Measurements from ENCODE around the gene HAPLN2. TPM values are rescaled to one million over a fixed set of nuclear protein-coding genes. Genes with fewer than 3 reads are reported as not detected.
A peak's percentile ranks its signal among the peaks of the same experiment; 100 is the strongest.

HAPLN2 gene
- total and polyA plus RNA-seq, 2 of the 8 experiments (the other 6 are each of a cell fraction or from before 2014, with no cell fraction given), result 0.19 to 0.51 TPM

DNA sequence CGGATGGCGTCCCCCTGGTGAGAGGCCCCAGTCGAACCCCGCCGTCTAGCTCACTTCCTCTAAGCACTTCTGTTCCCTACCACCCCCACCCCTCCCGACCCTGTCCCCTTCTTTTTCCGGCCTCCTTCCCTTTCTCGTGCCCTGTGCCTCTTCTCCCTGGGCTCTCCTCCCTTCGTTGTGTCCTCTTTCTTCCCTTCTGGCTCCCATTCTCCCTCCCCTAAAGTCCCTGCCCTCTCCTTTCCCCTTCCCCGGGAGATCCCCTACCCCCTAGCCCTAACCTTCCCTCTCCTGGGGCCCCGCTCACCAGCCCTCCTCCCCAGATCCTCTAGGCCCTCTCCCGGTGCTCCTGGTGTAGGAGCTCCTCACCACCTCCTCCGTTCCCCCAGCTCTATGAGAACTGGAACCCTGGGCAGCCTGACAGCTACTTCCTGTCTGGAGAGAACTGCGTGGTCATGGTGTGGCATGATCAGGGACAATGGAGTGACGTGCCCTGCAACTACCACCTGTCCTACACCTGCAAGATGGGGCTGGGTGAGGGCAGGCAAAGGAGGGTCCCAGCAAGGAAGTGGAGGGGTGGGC, 38.6 kb downstream of the HAPLN2 start:
- H3K56ac ChIP-seq (replicated peaks; ENCODE audit: insufficient read length, low read depth, low read length), result no peak overlapping the region
- peak overlapping the region; percentile 54; the same call in 1 of the 2 replicates for H2AK5ac ChIP-seq (ENCODE audit: low read depth, low read length)
- H2BK5ac ChIP-seq (ENCODE audit: low read depth, low read length), result no peak overlapping the region
- H3K14ac ChIP-seq (ENCODE audit: insufficient read length), result no peak overlapping the region
- H2BK120ac ChIP-seq (replicated peaks; ENCODE audit: low read depth, low read length), result no peak overlapping the region
- peak overlapping the region; percentile 63 for H4K8ac ChIP-seq (ENCODE audit: extremely low read depth, insufficient read depth, low read length)
- ChIA-PET POLR2A (ENCODE audit: partially characterized antibody) (interaction anchor here (2.1 to 12.0 kb wide), 5 partner anchors 10 to 48 kb away, joined by 7 to 419 read pairs (median 10); partner anchors contain the start of genes CRABP2 and NES), CTCF (ENCODE audit: partially characterized antibody) (interaction anchor here (0.7 to 66.0 kb wide), 13 partner anchors 10 to 268 kb away, joined by 3 to 4284 read pairs (median 4); partner anchors contain the start of genes BCAN, CRABP2, HAPLN2 and ISG20L2)
- peaks cover 2 to 49% (median 34%) of the 10 kb centered on the region in 4 experiments for H3K27me3 ChIP-seq (replicated peaks in 1 of 4; ENCODE audit: control insufficient read depth in 3 of 4, extremely low read depth in 1 of 4, insufficient read depth in 3 of 4, low read length in 3 of 4)
- H3K27ac ChIP-seq (ENCODE audit: low read depth, low read length), result no peak overlapping the region
- peaks cover 18 to 31% (median 28%) of the 10 kb centered on the region in 4 experiments for H3K4me1 ChIP-seq (replicated peaks in 1 of 4; ENCODE audit: control insufficient read depth in 3 of 4, insufficient read depth in 4 of 4, low read length in 3 of 4)
- H3K9me3 ChIP-seq (ENCODE audit: insufficient read depth in 2 of 2, low read depth in 1 of 2, low read length in 1 of 2), result no peaks in the 10 kb centered on the region
- H3K79me1 ChIP-seq (ENCODE audit: low read depth, low read length), result no peaks in the 10 kb centered on the region
- no peak overlapping the region for H4K5ac ChIP-seq (ENCODE audit: insufficient read length, low read depth, low read length)
- no peak for DNase-seq (ENCODE audit: low read depth in 1 of 2, low spot score in 2 of 2)
- WGBS, 2 experiments (ENCODE audit: extremely low coverage in 1 of 2, insufficient coverage in 1 of 2, insufficient read length in 1 of 2, insufficient replicate concordance in 2 of 2, low coverage in 1 of 2, low lambda C conversion rate in 2 of 2, missing lambda C conversion rate in 1 of 2), result 59% methylated on average over 7 of the region's 15 CpGs; no CpG with 5 or more reads in 1 of the 2 experiments
- H3K18ac ChIP-seq (ENCODE audit: extremely low read depth, low read length), result no peak overlapping the region
- H2AFZ ChIP-seq (ENCODE audit: low read length), result no peak overlapping the region
- H2BK20ac ChIP-seq (ENCODE audit: low read length), result no peak overlapping the region
- peak overlapping the region; percentile 68 to 82 for H3K4me2 ChIP-seq (ENCODE audit: insufficient read depth in 1 of 2, low read depth in 2 of 2, low read length in 2 of 2)
- no peak overlapping the region for H4K91ac ChIP-seq (replicated peaks; ENCODE audit: insufficient read length, low read length)
- TF ChIP-seq SAP30 (IDR thresholded peaks at IDR 0.05; ENCODE audit: insufficient read depth, insufficient replicate concordance, low read length), result no peak
- TF ChIP-seq SIN3A (conservative IDR thresholded peaks at IDR 0.05 in 1 of 2, IDR thresholded peaks at IDR 0.05 in 1 of 2; ENCODE audit: low read depth in 1 of 2, low read length in 2 of 2), result no peak
- TF ChIP-seq TAF7 (optimal IDR thresholded peaks at IDR 0.05; ENCODE audit: borderline replicate concordance, low read depth, low read length), result no peak
- no peak for TF ChIP-seq SP4 (IDR thresholded peaks at IDR 0.05; ENCODE audit: low read length)
- no peak overlapping the region for H3K23ac ChIP-seq (ENCODE audit: insufficient read length)
- H2BK15ac ChIP-seq (ENCODE audit: low read length), result peak overlapping the region; percentile 0; the same call in 1 of the 2 replicates
- no peak overlapping the region for H3K9ac ChIP-seq (replicated peaks in 1 of 4; ENCODE audit: extremely low read depth in 1 of 4, low read depth in 3 of 4, low read length in 3 of 4)
- no peaks in the 10 kb centered on the region for H3K79me2 ChIP-seq (ENCODE audit: control insufficient read depth in 1 of 2, insufficient read depth in 2 of 2, low read length in 2 of 2)
- H3K36me3 ChIP-seq (ENCODE audit: control insufficient read depth in 2 of 4, insufficient read depth in 4 of 4, low read length in 3 of 4), result no peaks in the 10 kb centered on the region
- H2BK12ac ChIP-seq (ENCODE audit: low read depth, low read length), result 0 out of 2 replicates have a peak overlapping the region, but pooled peaks have one; percentile 52
- H3K4me3 ChIP-seq (ENCODE audit: extremely low read depth in 1 of 4, insufficient read depth in 2 of 4, low read depth in 3 of 4, low read length in 4 of 4), result peak overlapping the region in 2 of 4 experiments; percentile 56 to 58; a peak in 4 of 8 replicates
- H4K20me1 ChIP-seq (replicated peaks in 1 of 2; ENCODE audit: control insufficient read depth in 1 of 2, insufficient read depth in 2 of 2, low read length in 2 of 2), result no peaks in the 10 kb centered on the region
- H3K23me2 ChIP-seq (ENCODE audit: low read depth, low read length), result peaks cover 11% of the 10 kb centered on the region
- no peak for FAIRE-seq
- H3K4ac ChIP-seq (replicated peaks; ENCODE audit: insufficient read length, low read depth, low read length), result no peak overlapping the region

All from H1 (cell line).